GM23338 (cell line): Measurements from ENCODE around the gene MLLT11. TPM values are rescaled to one million over a fixed set of nuclear protein-coding genes. Genes with fewer than 3 reads are reported as not detected.

ENCODE experiments used
- ATAC-seq: fragments of 200-7000 bp; cut with Tn5 transposase; 3 replicates; pipeline ENCODE4 v1.9.1; 2020
- DNase-seq: peaks from one replicate; pipeline ENCODE4 v3.0.0-alpha.2; 2015; ENCODE audit warnings: low spot score
- H2AFZ ChIP-seq: fragments of 200-600 bp; sonication (generic); 2 replicates; pipeline ENCODE4 v1.8.0; 2016; ENCODE audit warnings: antibody characterized with exemption, mild to moderate bottlenecking, moderate library complexity
- H3F3A ChIP-seq: fragments of 200-600 bp; sonication (generic); replicated peaks from 2 replicates; pipeline ENCODE4 v1.8.0; 2017; ENCODE audit warnings: antibody characterized with exemption, mixed run types, low read depth
- H3K27ac ChIP-seq: fragments of 200-600 bp; sonication (generic); 2 replicates; pipeline ENCODE4 v1.6.1; 2016; ENCODE audit warnings: low read depth
- H3K27me3 ChIP-seq: fragments of 200-600 bp; sonication (generic); 2 replicates; pipeline ENCODE4 v1.8.0; 2016; ENCODE audit warnings: mild to moderate bottlenecking, mixed run types, moderate library complexity; ENCODE audit not compliant: insufficient read depth
- H3K36me3 ChIP-seq: fragments of 200-600 bp; sonication (generic); 2 replicates; pipeline ENCODE4 v1.8.0; 2016; ENCODE audit warnings: mild to moderate bottlenecking; ENCODE audit not compliant: insufficient read depth
- H3K4me1 ChIP-seq: fragments of 200-600 bp; sonication (generic); 2 replicates; pipeline ENCODE4 v1.8.0; 2016; ENCODE audit warnings: mild to moderate bottlenecking, moderate library complexity; ENCODE audit not compliant: insufficient read depth
- H3K4me2 ChIP-seq: fragments of 200-600 bp; sonication (generic); 2 replicates; pipeline ENCODE4 v1.7.1; 2017; ENCODE audit warnings: mixed run types
- H3K4me3 ChIP-seq: fragments of 200-600 bp; sonication (generic); 2 replicates; pipeline ENCODE4 v1.6.1; 2016; ENCODE audit warnings: mixed run types
- H3K79me2 ChIP-seq: fragments of 200-600 bp; sonication (generic); replicated peaks from 2 replicates; pipeline ENCODE4 v1.8.0; 2017; ENCODE audit warnings: mild to moderate bottlenecking; ENCODE audit not compliant: insufficient read depth
- H3K9me2 ChIP-seq: fragments of 200-600 bp; sonication (generic); 2 replicates; pipeline ENCODE4 v1.8.0; 2017; ENCODE audit not compliant: insufficient read depth
- H4K20me1 ChIP-seq: fragments of 200-600 bp; sonication (generic); replicated peaks from 2 replicates; pipeline ENCODE4 v1.8.0; 2017; ENCODE audit warnings: mild to moderate bottlenecking; ENCODE audit not compliant: insufficient read depth
- H3K27ac Mint-ChIP-seq: 2 replicates; pipeline ENCODE4 v1.8.0; 2020; ENCODE audit warnings: inconsistent platforms, mild to moderate bottlenecking, moderate library complexity, mixed read lengths
- H3K27me3 Mint-ChIP-seq: 3 replicates; pipeline ENCODE4 v1.8.0; 2022; ENCODE audit warnings: low read depth, mild to moderate bottlenecking, moderate library complexity, mixed read lengths, inconsistent platforms; ENCODE audit not compliant: insufficient read depth, poor library complexity
- H3K36me3 Mint-ChIP-seq: 3 replicates; pipeline ENCODE4 v1.8.0; 2021; ENCODE audit warnings: low read depth, mild to moderate bottlenecking, inconsistent platforms, moderate library complexity, mixed read lengths
- H3K4me1 Mint-ChIP-seq: 3 replicates; pipeline ENCODE4 v1.8.0; 2020; ENCODE audit warnings: mild to moderate bottlenecking, inconsistent platforms, mixed read lengths
- H3K4me3 Mint-ChIP-seq: 3 replicates; pipeline ENCODE4 v1.8.0; 2021; ENCODE audit warnings: moderate library complexity, mild to moderate bottlenecking, inconsistent platforms, mixed read lengths
- H3K9me3 Mint-ChIP-seq: 3 replicates; pipeline ENCODE4 v1.8.0; 2020; ENCODE audit warnings: moderate library complexity, mild to moderate bottlenecking, inconsistent platforms, mixed read lengths
- CREB1 ChIP-seq: fragments of 250-450 bp; sonication (Bioruptor Pico); IDR thresholded peaks from 2 replicates; pipeline ENCODE4 v1.5.0; 2020; ENCODE audit warnings: low read depth, mild to moderate bottlenecking, moderate library complexity
- CTCF ChIP-seq, 2 experiments: fragments of 200-600 bp in 1 of 2; sonication (generic) in 1 of 2; conservative IDR thresholded peaks; 2 replicates each; pipeline versions ENCODE4 v1.5.1 to v1.6.1; 2016 to 2017; ENCODE audit warnings: antibody characterized with exemption in 2 of 2, low read depth in 2 of 2, mild to moderate bottlenecking in 2 of 2, moderate library complexity in 1 of 2
- ETS1 ChIP-seq: IDR thresholded peaks from 2 replicates; pipeline ENCODE4 v1.6.1; 2016; ENCODE audit warnings: antibody characterized with exemption
- EZH2 ChIP-seq: fragments of 200-600 bp; sonication (generic); IDR thresholded peaks from one replicate; pipeline ENCODE4 v1.8.0; 2017; ENCODE audit warnings: antibody characterized with exemption, mild to moderate bottlenecking, low read depth; ENCODE audit not compliant: unreplicated experiment
- EZH2phosphoT487 ChIP-seq: fragments of 200-600 bp; sonication (generic); IDR thresholded peaks from one replicate; pipeline ENCODE4 v1.8.1; 2018; ENCODE audit warnings: antibody characterized with exemption; ENCODE audit not compliant: unreplicated experiment
- JUNB ChIP-seq: IDR thresholded peaks from one replicate; pipeline ENCODE4 v1.6.1; 2016; ENCODE audit warnings: antibody characterized with exemption; ENCODE audit not compliant: unreplicated experiment
- NANOG ChIP-seq: IDR thresholded peaks from 2 replicates; pipeline ENCODE4 v1.6.1; 2016; ENCODE audit warnings: antibody characterized with exemption, borderline replicate concordance
- POLR2AphosphoS5 ChIP-seq: IDR thresholded peaks from 2 replicates; pipeline ENCODE4 v1.6.1; 2016; ENCODE audit warnings: antibody characterized with exemption, low read depth
- REST ChIP-seq: IDR thresholded peaks from one replicate; pipeline ENCODE4 v1.6.1; 2018; ENCODE audit warnings: antibody characterized with exemption; ENCODE audit not compliant: unreplicated experiment
- STAT1 ChIP-seq: IDR thresholded peaks from one replicate; pipeline ENCODE4 v1.6.1; 2016; ENCODE audit warnings: antibody characterized with exemption; ENCODE audit not compliant: unreplicated experiment
- polyA plus RNA-seq: library from polyadenylated mRNA; unstranded; fragments of >200 nt; fragmentation: Nextera tagmentation; extraction: Ambion mirVana; gene quantifications from 2 replicates; pipeline ENCODE4 v1.2.1, GENCODE V29; 2016
- total RNA-seq: library from RNA; depleted of rRNA; stranded (reverse); fragments of >200 nt; shearing (Covaris generic); gene quantifications from 2 replicates; pipeline ENCODE4 v1.2.3, GENCODE V29; 2014

Gene MLLT11
- total and polyA plus RNA-seq, 2 experiments from 2014 or later = 10.6 to 22.6 TPM

GRCh38 chr1:151011154-151011850 is 48.9 kb upstream of the MLLT11 start:
- Mint-ChIP-seq H3K27ac (no peak overlapping the region), H3K4me1 (peaks cover 25% of the 10 kb centered on the region; the same call in 2 of the 3 replicates), H3K36me3 (no peaks in the 10 kb centered on the region; the same call in 2 of the 3 replicates), H3K4me3 (no peak overlapping the region), H3K27me3 (peaks cover 12% of the 10 kb centered on the region), H3K9me3 (no peaks in the 10 kb centered on the region)
- ATAC-seq = no peak
- H3K36me3 ChIP-seq = no peaks in the 10 kb centered on the region
- no peak overlapping the region for H3K4me2 ChIP-seq
- H2AFZ ChIP-seq = no peak overlapping the region
- H3K4me3 ChIP-seq = no peak overlapping the region
- peaks cover 8% of the 10 kb centered on the region; the same call in 1 of the 2 replicates for H3F3A ChIP-seq
- no peak for DNase-seq
- no peaks in the 10 kb centered on the region; the same call in 1 of the 2 replicates for H4K20me1 ChIP-seq
- no peak overlapping the region for H3K27ac ChIP-seq
- H3K4me1 ChIP-seq = peaks cover 9% of the 10 kb centered on the region
- no peaks in the 10 kb centered on the region for H3K27me3 ChIP-seq
- H3K79me2 ChIP-seq = peaks cover 15% of the 10 kb centered on the region
- H3K9me2 ChIP-seq = no peaks in the 10 kb centered on the region
- TF ChIP-seq EZH2 = no peak
- no peak for TF ChIP-seq ETS1
- no peak for TF ChIP-seq STAT1
- no peak for TF ChIP-seq REST
- no peak for TF ChIP-seq CTCF (conservative IDR thresholded peaks at IDR 0.05; ENCODE audit: low read depth in 2 of 2)
- no peak for TF ChIP-seq NANOG
- no peak for TF ChIP-seq POLR2AphosphoS5
- TF ChIP-seq EZH2phosphoT487 = no peak
- no peak for TF ChIP-seq JUNB
- no peak for TF ChIP-seq CREB1 (CRISPR knock-in tag)
